Tibial artery (tissue), 4 donors: ENCODE measurements around the gene MLN.

Source experiments
- DNase-seq, 2 donors: peaks; one replicate each; pipeline ENCODE4 v3.0.0-alpha.2; 2019
- H3K27ac ChIP-seq, 2 donors: fragments of 200-600 bp; sonication (generic) in 1 of 2; 1 replicate in 1 of 2; 2 replicates in 1 of 2; pipeline ENCODE4 v1.5.1; 2018 to 2019; ENCODE audit warnings: mild to moderate bottlenecking in 1 of 2
- H3K27me3 ChIP-seq, 2 donors: fragments of 200-600 bp; sonication (generic) in 1 of 2; one replicate each; pipeline versions ENCODE4 v1.5.1 to v1.6.0; 2016 to 2019
- H3K36me3 ChIP-seq, 3 donors: fragments of 200-600 bp; sonication (generic) in 2 of 3; one replicate each; pipeline ENCODE4 v1.5.1; 2016 to 2019; ENCODE audit warnings: mild to moderate bottlenecking in 2 of 3
- H3K4me1 ChIP-seq, 4 donors: fragments of 200-600 bp; sonication (generic) in 2 of 4; 1 replicate in 3 of 4; 2 replicates in 1 of 4; pipeline ENCODE4 v1.5.1; 2016 to 2019
- H3K4me3 ChIP-seq, 2 donors: fragments of 200-600 bp; sonication (generic) in 1 of 2; 1 replicate in 1 of 2; 2 replicates in 1 of 2; pipeline ENCODE4 v1.5.1; 2018 to 2019; ENCODE audit warnings: mild to moderate bottlenecking in 2 of 2
- H3K9me3 ChIP-seq, 3 donors: fragments of 200-600 bp; sonication (generic) in 1 of 3; one replicate each; pipeline ENCODE4 v1.5.1; 2016 to 2019
- CTCF ChIP-seq, 2 experiments: fragments of 200-600 bp in 1 of 2; fragments of 450-650 bp in 1 of 2; IDR thresholded peaks; one replicate each; pipeline ENCODE4 v1.5.1; 2017 to 2019; ENCODE audit warnings: antibody characterized with exemption in 2 of 2, mild to moderate bottlenecking in 1 of 2, moderate library complexity in 1 of 2
- intact Hi-C: fragments of 100-400 bp; cut with DNase I; formaldehyde crosslinking; loops from one replicate; pipeline ENCODE4 v1.15.0; 2023; ENCODE audit warnings: low total_unique reads

MLN gene

DNA sequence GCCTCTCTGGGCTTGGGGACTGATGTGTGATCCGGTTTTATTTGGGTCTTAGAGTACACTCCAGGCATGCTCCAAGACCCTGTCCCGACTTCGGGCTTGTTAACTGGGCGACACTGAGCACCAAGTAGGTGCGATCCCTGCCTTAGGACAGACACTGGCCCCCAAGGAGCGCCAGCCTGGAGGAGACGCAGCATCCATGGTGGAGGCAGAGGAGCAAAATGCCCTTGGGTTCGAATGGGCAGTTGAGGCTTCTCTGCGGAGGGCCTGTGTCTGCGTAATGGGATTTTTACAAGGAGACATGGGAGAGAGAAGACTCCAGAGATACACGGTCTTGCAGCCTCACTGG lies 14.3 kb downstream of the MLN start:
- no peak for DNase-seq
- H3K27ac ChIP-seq, result peak overlapping the region; percentile 95 to 96
- peaks cover 0 to 38% (median 30%) of the 10 kb centered on the region in 4 donors for H3K4me1 ChIP-seq
- H3K4me3 ChIP-seq, result peak overlapping the region; percentile 87 to 89
- peaks cover 0 to 15% of the 10 kb centered on the region in 2 donors for H3K27me3 ChIP-seq
- TF ChIP-seq CTCF (IDR thresholded peaks at IDR 0.05), result no peak
- peaks cover 0 to 24% (median 10%) of the 10 kb centered on the region in 3 donors for H3K36me3 ChIP-seq
- H3K9me3 ChIP-seq, result no peaks in the 10 kb centered on the region
- intact Hi-C loops, result no loop called here

DNA sequence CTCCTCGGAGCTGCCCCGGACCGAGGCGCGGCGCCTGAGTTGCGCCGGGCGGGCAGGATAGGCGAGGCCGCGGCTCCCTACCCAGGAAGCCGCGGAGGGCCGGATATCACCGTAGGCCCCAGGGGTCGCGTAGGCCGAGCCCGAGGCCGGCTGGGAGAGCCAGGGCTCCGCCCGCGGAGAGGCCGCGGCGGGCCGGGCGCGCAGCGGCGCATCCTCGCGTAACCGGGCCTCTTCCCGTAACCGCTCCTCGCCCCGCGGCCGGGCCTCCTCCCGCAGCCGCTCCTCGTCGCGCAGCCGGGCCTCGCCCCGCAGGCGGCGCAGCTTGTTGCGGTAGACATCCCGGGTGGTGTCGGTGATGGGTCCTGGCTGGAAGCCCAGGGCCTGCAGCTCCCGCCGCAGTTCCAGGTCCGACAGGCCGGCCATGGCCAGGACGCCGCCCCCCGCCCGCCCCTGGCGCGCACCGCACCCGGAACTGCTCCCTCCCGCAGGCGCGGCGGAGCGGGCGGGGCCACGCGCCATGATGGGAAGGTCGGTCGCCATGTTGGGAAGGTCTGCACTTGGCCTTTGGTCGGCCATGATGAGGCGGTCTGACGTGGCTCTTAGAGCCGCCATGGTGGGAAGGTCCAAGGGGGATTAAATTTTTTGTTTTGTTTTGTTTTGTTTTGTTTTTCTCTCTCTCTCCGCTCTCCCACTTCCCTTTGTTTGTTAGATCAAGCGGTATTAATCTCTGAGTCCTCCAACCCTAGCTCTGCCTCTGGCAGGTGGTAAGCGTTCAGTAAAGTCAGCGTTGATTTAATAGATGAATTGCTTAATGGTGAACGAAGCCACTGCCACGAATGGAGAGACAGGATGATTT lies 14.9 kb downstream of the MLN start, which contains the start of gene LEMD2:
Gene LEMD2, minus strand, starts transcription at position 437 of the 856 bp plus-strand sequence. Its CDS starts 14 bp downstream, at position 423.
- intact Hi-C loops, result no loop called here
- Histone ChIP-seq H3K27me3 (peaks cover 0 to 10% of the 10 kb centered on the region in 2 donors), H3K4me3 (peak within 1 kb of the TSS; percentile 87 to 89), H3K36me3 (peaks cover 6 to 30% (median 16%) of the 10 kb centered on the region in 3 donors), H3K9me3 (no peaks in the 10 kb centered on the region), H3K27ac (peak within 1 kb of the TSS; percentile 95 to 96), H3K4me1 (peaks cover 0 to 38% (median 30%) of the 10 kb centered on the region in 4 donors)
- peak; percentile 88 to 96 for DNase-seq
- TF ChIP-seq CTCF (IDR thresholded peaks at IDR 0.05), result no peak

- peaks cover 0 to 38% (median 30%) of the 10 kb centered on the region in 4 donors for H3K4me1 ChIP-seq
These were observed 15.7 kb downstream of the MLN start for GRCh38 chr6:33787954-33788693.

GRCh38 chr6:33787346-33787953 lies 16.4 kb downstream of the MLN start:
- intact Hi-C loops, result no loop called here
- Histone ChIP-seq H3K27me3 (no peaks in the 10 kb centered on the region), H3K36me3 (peaks cover 20 to 45% (median 30%) of the 10 kb centered on the region in 3 donors), H3K9me3 (no peaks in the 10 kb centered on the region), H3K4me3 (peak overlapping the region; percentile 87 to 89), H3K27ac (peak overlapping the region; percentile 95 to 96), H3K4me1 (peaks cover 0 to 38% (median 30%) of the 10 kb centered on the region in 4 donors)
- DNase-seq, result no peak
- TF ChIP-seq CTCF (IDR thresholded peaks at IDR 0.05), result no peak

More at GRCh38 chr6:33787954-33788693, 15.7 kb downstream of the MLN start:
- peak; percentile 82 to 88 for DNase-seq
- Histone ChIP-seq H3K9me3 (no peaks in the 10 kb centered on the region), H3K27me3 (peaks cover 0 to 2% of the 10 kb centered on the region in 2 donors), H3K36me3 (peaks cover 14 to 38% (median 24%) of the 10 kb centered on the region in 3 donors), H3K27ac (peak overlapping the region; percentile 95 to 96), H3K4me3 (peak overlapping the region; percentile 87 to 89)
- intact Hi-C loops, result no loop called here
- TF ChIP-seq CTCF (IDR thresholded peaks at IDR 0.05), result no peak

GRCh38 chr6:33786736-33787135 lies 17.1 kb downstream of the MLN start:
- peaks cover 0 to 40% (median 31%) of the 10 kb centered on the region in 4 donors for H3K4me1 ChIP-seq
- intact Hi-C loops, result no loop called here
- no peak overlapping the region for H3K4me3 ChIP-seq
- peaks cover 26 to 52% (median 36%) of the 10 kb centered on the region in 3 donors for H3K36me3 ChIP-seq
- DNase-seq, result no peak
- no peaks in the 10 kb centered on the region for H3K27me3 ChIP-seq
- TF ChIP-seq CTCF (IDR thresholded peaks at IDR 0.05), result no peak
- H3K27ac ChIP-seq, result no peak overlapping the region
- H3K9me3 ChIP-seq, result no peaks in the 10 kb centered on the region
